Epidermal melanocyte (primary cell): ENCODE results near the gene OAS3.
A peak's percentile ranks its signal among the peaks of the same experiment; 100 is the strongest.
"Not testable (repeated sequence)": the region's sequence is repeated elsewhere in the genome, so short reads cannot be mapped to it uniquely, and the experiment has no call there.

Experiments used
- DNase-seq: peaks from one replicate; pipeline ENCODE4 v3.0.0; 2011; ENCODE audit warnings: low spot score; ENCODE audit not compliant: insufficient read length

Gene OAS3, protein sequence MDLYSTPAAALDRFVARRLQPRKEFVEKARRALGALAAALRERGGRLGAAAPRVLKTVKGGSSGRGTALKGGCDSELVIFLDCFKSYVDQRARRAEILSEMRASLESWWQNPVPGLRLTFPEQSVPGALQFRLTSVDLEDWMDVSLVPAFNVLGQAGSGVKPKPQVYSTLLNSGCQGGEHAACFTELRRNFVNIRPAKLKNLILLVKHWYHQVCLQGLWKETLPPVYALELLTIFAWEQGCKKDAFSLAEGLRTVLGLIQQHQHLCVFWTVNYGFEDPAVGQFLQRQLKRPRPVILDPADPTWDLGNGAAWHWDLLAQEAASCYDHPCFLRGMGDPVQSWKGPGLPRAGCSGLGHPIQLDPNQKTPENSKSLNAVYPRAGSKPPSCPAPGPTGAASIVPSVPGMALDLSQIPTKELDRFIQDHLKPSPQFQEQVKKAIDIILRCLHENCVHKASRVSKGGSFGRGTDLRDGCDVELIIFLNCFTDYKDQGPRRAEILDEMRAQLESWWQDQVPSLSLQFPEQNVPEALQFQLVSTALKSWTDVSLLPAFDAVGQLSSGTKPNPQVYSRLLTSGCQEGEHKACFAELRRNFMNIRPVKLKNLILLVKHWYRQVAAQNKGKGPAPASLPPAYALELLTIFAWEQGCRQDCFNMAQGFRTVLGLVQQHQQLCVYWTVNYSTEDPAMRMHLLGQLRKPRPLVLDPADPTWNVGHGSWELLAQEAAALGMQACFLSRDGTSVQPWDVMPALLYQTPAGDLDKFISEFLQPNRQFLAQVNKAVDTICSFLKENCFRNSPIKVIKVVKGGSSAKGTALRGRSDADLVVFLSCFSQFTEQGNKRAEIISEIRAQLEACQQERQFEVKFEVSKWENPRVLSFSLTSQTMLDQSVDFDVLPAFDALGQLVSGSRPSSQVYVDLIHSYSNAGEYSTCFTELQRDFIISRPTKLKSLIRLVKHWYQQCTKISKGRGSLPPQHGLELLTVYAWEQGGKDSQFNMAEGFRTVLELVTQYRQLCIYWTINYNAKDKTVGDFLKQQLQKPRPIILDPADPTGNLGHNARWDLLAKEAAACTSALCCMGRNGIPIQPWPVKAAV

DNA sequence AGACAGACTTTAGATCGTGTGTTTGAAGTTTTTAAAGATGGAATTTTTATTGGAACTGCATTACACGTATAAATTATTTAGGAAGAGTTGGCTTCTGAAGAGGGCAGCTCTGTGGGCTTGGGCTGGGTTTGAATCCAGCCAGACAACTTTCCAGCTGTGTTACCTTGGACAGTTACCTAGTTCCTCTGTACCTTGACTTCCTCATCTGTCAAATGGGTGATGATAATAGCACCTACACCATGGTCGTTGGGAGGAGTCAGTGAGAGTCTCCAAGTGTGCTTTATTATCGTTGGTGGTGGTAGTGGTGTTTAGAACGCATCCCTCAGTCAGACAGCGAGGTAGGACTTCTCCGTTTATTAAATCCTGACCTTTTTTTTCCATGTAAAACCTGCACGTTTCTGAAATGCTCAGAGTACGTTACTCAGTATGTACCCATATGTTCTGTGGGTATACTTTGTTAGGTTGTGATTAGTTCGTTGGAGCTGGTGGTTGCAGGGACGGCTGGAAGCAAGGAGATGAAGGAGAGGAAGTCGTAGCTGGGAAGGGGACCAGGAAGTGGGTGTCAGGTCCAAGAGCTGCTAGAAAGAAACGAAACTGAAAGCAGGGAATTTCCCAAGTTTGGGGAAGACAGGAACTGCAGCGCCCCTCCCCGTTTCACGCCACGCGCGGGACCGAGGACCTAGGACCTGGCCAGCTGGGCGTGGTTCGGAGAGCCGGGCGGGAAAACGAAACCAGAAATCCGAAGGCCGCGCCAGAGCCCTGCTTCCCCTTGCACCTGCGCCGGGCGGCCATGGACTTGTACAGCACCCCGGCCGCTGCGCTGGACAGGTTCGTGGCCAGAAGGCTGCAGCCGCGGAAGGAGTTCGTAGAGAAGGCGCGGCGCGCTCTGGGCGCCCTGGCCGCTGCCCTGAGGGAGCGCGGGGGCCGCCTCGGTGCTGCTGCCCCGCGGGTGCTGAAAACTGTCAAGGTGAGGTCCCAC is at the start of gene OAS3:
Gene OAS3, plus strand, starts transcription at position 734 of the 979 bp plus-strand sequence. Its CDS starts 57 bp downstream, at position 791.
- DNase-seq, result peak; percentile 29

DNA sequence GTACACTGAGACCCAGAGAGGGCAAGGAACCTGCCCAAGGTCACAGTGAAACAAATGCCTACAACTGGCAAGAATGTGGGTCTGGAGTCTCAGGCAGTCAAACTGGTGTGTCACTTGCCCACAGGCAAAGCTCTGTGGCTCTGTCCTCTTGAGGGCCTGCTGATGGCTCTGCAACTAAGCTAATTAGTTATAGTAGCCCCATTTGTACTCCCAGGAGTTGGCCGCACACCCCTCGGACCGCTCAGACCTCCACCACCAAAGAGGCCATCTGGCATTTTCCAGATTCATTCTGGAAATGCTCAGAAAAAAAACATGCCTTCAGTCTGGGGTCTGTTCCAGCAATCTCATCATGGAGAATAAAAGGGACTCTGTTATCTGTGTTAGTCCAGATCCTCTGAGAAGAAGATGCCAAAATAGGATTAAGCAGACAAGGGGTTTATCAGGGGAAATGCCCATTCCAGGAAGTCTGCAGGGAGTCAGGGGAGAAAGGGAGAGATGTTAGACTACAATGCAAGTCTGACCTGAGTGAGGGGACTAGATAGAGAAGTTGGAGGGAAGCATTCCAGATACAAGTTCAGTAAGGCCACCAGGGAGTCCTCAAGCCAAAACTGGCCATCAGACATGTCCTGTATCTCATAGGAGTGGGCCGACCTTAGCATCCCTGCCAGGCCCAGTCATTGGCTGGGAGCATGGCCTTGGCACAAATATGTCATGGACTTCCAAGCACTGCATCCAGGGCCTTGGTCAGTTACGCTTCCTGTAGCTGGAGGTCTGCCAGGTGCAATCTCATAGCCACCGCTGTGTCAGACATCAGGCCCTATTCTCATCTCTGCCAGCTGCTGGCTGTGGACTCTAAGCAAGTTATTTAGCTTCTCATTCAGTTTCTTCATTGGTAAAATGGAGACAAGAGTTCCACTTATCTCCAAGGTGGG is 46.9 kb upstream of the OAS3 start:
- no peak for DNase-seq

DNA sequence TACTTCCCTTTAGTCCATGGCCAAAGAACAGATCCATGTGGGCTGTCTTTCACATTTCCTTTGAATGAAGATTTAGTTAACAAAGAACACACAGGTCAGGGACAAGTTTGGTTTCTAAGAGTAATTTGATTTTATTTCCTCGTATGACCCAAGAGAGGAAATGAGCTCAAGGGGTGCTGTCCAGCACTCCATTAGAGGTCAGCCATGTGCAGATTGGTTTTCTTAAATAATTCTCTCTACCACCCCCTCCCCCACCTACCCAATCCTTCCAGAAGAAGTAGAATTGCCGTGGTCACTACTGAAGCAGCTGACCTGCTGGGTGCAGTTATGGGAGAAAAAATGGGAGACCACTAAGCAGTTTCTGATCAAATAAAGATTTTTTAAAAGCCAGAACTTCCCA is 45.4 kb upstream of the OAS3 start:
- no peak for DNase-seq

DNA sequence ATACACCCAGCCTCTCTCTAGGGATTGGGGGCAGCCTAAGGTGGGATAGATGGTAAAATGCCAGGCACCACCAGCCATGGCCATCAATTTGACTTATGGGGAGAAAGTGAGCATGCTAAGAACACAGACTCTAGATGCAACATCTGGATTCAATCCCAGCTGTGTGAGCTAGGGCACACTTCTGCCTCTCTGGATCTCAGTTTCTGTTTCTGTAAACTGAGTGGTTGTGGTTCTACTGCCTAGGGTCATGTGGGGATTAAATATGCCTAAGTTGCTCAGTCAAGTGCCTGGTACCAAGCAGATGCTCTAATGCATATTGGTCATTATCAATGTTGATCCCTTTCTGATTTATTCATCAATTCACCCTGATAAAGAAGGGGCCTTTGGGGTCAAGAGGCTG is 44.1 kb upstream of the OAS3 start:
- DNase-seq, result no peak

DNA sequence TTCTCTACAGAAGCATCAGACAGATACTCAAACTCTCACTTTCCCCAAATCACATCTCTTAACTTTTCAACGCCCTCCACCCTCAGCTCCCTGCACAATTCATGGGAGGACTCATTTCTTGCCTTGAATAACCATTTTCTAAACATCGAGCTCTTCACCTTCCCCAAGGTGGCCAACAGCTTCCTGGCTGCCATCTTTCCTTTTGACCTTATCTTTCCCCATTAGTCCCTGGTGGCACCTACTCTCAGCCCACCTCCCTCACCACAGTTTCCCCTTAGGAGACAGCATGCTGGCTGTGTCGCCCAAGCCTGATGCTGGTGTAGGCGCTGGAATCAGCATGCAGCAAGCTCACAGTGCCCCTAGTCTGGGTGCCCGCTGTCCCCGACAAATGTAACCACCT is 39.9 kb upstream of the OAS3 start:
- DNase-seq, result no peak

DNA sequence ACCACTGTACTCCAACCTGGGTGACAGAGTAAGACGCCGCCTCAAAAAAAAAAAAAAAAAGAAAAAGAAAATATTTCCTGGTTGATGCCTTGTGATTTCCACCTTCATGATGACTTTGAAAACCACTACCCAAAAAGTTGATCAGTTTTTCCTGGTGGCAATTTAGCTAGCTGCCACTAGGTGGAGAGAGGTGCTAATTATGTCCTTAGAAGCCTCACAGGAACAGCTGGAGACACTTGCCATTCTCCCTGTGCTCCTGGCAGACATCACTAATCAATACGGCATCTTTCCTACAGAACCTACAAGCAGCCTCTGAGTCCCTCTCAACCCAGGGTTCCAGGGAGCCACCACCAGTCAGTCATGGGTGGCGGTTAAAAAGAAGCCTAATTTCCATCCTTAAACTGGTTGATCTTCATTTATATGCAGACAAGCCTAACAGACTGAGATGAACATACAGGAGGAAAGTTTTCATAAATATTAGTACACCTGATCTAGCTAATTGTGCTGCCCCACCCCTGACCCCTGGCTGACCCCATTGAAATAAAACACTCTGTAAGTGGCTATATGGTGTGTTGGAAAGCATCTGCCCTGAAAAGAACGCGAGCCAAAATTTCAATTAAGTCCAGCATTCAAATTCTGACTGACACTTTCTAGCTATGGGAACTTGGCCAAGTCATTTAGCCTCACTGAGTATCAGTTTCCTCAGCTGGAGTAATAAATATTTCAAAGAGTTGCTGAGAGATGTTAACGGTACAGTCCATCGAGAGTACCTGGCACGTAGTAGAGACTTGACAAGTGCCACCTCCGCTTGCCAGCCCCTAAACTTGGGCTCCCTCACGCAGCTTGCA is 37.8 kb upstream of the OAS3 start:
- DNase-seq, result peak; percentile 34

DNA sequence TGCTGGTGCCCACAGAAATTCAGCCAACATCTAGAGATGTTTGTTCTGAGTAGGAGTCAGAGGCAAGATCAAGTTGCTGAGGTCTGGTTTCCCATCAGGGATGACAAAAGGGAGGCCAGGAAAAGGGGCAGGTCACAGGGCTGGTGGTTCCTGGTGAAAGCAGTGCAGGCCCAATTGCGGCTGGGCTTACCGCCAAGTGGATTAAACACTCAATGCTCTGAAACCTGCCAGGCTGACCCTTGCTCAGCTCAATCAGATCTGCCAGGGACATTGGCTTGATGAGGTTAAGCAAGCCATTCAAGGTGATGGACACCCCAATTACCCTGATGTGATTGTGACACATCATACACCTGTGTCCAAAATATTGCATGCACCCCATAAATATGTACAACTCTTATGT is 37.0 kb upstream of the OAS3 start:
- DNase-seq, result no peak

DNA sequence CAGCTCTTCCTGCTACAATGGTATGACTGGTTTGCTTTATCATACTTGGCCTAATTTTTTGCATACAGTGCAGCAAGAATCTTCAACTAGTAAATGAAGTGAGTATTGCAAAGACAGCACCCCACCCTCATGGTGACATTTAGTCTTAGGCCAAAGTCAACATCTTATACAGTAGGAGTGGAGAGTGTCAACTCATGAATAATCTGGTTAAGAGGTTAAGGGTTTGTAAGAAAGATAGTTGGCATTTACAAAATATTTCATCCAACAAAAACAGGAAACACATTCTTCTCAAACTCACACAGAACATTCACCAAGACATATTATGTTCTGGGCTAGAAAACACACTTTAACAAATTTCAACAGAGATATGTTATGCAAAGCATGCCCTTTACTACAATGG is 33.7 kb upstream of the OAS3 start:
- no peak for DNase-seq

DNA sequence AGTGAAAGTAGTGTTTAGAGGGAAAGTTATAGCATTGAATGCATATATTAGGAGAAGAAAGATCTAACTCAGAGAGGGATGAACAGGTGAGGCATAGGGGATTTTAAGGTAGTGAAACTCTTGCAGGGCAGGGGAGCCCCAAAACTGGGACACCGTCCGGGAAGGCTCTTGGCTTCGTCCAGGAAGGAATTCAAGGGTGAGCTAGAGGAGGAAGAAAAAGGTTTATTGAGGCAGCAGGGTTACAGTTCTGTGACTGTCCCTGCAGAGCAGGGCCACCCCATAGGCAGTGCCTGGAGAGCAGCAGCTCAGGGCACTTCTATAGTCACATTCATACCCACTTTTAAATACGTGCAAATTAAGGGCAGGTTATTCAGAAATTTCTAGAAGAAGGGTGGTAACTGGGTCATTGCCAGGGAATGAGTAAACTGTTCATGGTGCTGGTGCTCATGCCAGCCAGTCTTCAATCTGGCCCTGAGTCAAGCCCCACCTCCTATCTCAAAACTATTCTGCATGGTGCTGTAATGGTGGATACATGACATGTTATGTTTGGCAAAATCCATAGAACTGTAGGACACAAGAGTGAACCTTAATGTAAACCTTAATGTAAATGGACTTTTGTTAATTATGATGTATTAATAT is 32.7 kb upstream of the OAS3 start:
- no peak for DNase-seq

DNA sequence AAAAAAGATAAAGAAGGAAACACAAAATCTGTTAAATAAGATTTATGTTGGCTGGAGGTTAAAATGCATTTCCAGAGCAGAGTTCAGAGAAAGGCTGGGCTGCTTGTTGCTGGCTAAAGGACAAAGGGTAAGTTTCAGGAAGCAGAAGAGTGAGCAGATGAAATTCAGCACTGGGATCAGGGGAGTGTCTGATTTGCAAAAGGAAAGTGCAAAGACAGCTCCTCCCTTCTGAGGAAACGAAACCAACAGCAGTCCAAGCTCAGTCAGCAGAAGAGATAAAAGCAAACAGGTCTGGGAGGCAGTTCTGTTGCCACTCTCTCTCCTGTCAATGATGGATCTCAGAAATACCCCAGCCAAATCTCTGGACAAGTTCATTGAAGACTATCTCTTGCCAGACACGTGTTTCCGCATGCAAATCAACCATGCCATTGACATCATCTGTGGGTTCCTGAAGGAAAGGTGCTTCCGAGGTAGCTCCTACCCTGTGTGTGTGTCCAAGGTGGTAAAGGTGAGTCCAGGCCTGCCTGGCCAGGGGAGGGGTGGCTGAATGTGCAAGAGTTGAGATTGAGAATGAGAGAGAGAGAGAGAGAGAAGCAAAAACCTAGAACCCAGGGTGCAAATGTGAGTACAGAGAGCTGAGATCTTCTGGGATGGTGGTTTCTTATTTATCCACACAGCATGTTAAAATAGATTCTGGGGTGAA is 31.4 kb upstream of the OAS3 start, which contains the start of gene OAS1:
Gene OAS1, plus strand, starts transcription at position 251 of the 703 bp plus-strand sequence. Its CDS starts 78 bp downstream, at position 329.
- DNase-seq, result no peak

DNA sequence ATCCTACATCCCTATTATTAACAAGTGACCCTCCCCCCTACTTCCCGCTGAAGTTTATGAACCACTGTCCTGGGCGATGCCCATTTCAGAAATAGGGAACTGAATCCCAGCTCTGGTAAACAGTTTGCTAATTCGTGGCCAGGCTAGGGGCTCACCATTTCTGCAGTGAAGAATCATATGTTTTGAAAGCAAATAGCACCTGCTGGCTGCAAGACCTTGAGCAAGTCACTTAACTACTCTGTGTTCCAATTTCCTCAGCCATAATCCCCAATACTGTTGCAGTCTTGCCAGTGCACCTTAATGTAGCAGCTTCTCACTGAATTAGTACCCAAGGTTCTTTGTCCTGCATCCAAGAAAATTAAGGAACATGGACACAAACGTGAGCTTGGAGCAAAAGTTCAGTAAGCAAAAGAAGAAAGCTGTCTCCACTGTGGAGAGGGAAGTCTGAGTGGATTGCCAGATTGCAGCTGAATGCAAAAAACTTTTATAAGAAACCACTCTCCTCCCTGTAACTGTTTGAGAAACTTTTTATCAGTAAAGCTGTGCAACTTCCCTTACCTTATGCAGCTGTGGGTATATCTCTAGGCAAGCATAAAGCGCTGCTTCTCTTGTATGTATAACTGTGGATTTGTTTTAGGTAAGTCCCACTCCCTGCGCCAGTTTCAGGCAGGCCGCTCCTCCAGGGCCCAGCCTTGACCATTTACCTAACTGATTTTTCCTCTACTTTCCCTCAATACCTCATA is 30.7 kb upstream of the OAS3 start:
- no peak for DNase-seq

DNA sequence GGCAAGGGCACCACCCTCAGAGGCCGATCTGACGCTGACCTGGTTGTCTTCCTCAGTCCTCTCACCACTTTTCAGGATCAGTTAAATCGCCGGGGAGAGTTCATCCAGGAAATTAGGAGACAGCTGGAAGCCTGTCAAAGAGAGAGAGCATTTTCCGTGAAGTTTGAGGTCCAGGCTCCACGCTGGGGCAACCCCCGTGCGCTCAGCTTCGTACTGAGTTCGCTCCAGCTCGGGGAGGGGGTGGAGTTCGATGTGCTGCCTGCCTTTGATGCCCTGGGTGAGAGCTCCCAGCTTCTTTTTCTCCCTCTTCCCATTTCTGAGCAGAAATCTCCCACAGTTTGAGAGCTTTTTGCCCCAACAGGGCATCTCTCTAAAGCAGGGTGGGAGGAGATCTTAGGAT is 29.7 kb upstream of the OAS3 start:
- no peak for DNase-seq

DNA sequence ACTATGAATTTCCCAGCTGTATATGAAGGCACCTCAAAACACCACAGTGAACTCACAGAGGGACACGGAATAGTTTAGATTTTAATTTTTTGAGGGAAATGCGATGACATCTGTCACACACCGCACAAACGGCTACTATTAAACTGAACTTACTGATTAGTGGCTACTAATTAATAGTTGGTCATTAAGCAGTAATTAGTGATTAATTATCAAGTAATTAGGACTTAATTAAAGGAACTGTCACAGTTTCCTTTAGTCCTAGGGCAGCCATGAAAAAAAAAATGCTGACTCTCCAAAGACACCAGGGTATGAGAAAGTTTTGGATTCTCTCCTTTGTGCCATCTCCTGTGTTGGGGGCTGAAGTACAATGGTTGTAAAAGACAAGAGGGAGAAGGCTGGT is 28.6 kb upstream of the OAS3 start:
- DNase-seq, result no peak

DNA sequence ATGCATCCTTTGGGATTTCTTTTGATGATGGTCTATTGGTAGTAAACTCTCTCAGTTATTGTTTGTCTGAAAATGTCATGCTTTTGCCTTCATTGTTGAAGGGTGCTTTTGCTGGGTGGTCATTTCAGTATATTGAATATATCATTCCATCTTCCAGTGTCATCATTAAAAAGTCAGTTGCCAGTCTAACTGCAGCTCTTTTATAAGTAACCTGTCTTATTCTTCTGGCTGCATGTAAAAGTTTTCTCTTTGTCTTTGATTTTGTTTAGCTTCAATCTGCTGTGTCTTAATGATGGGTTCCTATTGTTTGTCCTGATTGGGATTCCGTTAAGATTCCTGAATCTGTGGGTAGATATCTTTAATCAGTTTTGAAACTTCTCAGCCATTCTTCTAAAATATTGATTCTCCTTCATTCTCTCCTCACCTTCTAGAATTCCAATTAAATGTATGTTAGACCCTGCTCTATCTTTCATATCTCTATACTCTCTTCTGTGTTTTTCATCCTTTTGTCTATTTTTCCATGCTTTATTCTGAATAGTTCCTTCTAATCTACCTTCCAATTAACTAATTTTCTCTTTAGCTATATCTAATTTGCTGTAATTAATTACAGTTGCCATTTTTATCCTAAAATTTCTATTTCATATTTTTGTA is 25.1 kb upstream of the OAS3 start:
- no peak for DNase-seq

DNA sequence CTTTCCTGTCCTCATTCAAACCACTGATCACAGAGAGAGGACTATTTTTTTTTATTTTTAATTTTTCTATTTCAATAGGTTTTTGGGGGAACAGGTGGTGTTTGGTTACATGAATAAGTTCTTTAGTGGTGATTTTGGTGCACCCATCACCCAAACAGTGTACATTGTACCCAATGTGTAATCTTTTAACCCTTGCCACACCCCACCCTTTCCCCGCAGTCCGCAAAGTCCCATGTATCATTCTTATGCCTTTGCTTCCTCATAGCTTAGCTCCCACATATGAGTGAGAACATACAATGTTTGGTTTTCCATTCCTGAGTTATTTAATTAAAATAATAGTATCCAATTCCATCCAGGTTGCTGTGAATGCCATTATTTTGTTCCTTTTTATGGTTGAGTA is 24.4 kb upstream of the OAS3 start:
- DNase-seq, result not testable (repeated sequence)

DNA sequence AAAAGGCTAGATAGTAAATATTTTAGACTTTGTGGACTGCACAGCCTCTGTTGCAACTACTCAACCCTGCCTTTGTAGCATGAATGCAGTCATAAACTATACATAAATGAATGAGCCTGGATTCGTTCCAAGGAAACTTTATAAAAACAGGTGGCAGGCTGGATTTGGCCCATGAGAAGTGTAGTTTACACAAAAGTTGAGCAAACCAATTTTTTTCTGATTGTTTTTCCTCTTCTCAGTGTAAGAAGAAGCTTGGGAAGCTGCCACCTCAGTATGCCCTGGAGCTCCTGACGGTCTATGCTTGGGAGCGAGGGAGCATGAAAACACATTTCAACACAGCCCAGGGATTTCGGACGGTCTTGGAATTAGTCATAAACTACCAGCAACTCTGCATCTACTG is 22.0 kb upstream of the OAS3 start:
- no peak for DNase-seq
